HG03060 (cell line): ENCODE results near the gene HAPLN2.
"Not testable (repeated sequence)": the region's sequence is repeated elsewhere in the genome, so short reads cannot be mapped to it uniquely, and the experiment has no call there.

ENCODE experiments used
- ATAC-seq: cut with Tn5 transposase; IDR thresholded peaks from one replicate; pipeline ENCODE4 v1.9.1; 2021; ENCODE audit warnings: low read depth, moderate number of reproducible peaks; ENCODE audit not compliant: unreplicated experiment

Gene HAPLN2

DNA sequence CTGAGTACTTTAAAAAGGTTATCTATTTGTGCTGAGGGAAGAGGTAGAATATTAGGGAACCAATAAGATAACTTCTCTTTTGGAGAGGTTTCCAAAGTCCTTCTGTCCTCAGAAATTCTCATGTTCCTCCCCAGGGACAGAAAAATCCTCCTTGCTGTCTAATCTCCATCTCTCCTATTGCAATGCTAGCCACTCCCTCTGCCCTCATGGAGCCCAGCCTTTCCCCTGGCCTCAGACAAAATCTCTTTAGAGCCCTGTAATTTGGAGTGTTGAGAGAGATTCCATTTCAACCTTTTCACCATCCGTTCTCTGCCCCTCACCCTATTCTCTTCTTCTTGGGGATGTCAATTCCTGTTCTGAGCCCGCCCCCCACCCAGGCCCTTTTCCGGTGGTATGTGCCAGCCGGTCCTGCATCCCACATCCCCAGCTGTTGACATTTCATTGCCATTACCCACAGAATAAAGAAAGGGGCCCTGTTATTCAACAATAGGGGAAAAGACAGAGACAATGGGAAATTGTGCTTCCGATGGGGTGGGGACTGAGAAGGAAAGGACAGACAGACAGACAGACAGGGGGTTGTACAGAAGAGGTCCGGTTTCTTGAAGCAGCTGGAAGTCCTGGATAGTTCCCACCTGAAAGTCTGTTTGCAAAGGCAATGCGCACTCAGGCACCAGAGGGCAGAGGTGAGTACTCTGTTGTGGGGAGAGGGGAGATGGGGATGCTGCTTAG lies at the start of gene HAPLN2:
TSS of gene HAPLN2 (plus strand) at position 563 of the 729 bp plus-strand sequence. CDS start 4,076 bp downstream, outside the sequence.
- no peak for ATAC-seq

DNA sequence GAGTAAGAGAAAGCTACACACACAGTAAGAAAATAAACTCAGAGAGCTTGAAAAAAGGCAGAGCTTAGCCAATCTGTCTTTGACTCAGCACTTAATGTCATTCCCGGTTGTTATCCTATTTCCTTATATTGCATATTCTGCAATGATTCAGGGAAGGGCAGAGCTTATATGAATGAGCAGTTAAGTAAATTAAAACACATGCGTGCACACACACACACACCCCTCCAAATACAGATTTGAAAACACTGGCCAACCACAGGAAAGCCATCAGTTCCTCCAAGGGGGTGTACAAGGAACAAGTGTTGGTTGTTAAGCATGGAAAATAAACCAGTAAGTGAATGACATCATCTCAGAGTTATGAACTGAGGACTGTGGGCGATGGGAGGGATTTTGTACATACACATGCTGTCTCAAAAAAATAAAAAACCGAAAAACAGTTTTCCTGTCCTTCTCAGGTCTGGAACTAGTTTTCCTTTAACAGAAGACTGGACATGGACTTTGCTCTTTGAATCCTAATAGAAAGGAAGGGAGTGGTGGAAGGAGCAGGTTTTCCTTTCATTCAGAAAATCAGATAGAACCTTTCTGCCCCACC lies 47.9 kb upstream of the HAPLN2 start:
- ATAC-seq = no peak

GRCh38 chr1:156571919-156572662 lies 47.1 kb upstream of the HAPLN2 start, which contains the start of gene IQGAP3:
TSS of gene IQGAP3 (minus strand) at chr1:156572565. CDS start at chr1:156572529, 36 bp downstream.
- no peak for ATAC-seq

- ATAC-seq = no peak
Measured at GRCh38 chr1:156572663-156573018, 46.6 kb upstream of the HAPLN2 start.

GRCh38 chr1:156574039-156574633 lies 45.1 kb upstream of the HAPLN2 start:
- ATAC-seq = no peak

- ATAC-seq = no peak
Measured at GRCh38 chr1:156577550-156577949, 41.7 kb upstream of the HAPLN2 start.

- no peak for ATAC-seq
Measured at GRCh38 chr1:156578055-156578454, 41.2 kb upstream of the HAPLN2 start.

- ATAC-seq = no peak
Measured at GRCh38 chr1:156579472-156579871, 39.7 kb upstream of the HAPLN2 start, which contains the start of gene TTC24. TSS of gene TTC24 (plus strand) at chr1:156579723. CDS start at chr1:156581365, 1,642 bp downstream.

- ATAC-seq = no peak
Measured at GRCh38 chr1:156581661-156582387, 37.4 kb upstream of the HAPLN2 start.

DNA sequence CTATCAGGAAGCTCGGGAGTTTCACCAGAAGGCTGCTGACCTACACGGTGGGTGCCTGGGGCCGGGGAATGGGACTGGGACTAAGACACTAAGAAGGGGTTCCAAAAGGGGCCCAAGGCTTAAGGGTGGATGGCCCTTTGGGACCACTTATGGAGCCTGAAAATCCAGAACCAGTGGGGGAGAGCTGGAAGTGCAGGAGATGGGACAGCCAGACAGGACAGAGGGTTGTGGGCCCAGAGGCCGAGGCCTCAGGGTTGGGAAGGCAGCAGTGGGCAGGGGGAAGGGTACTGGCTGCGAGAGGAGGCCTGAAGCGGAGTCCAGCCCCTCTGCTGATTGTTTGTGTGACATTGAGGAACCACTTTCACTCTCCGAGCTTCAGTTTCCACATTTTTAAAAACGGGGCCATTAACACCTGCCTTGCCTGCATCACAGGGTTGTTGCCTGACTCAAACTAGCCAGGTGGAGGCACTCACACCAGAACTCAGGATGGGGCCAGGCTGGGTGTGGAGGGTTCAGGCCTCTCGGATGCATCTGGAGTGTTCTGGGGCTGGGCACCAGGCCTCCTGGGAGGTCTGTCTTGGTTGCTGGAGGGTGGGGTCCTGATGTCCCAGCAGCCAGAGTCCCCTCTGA lies 36.7 kb upstream of the HAPLN2 start:
- no peak for ATAC-seq

DNA sequence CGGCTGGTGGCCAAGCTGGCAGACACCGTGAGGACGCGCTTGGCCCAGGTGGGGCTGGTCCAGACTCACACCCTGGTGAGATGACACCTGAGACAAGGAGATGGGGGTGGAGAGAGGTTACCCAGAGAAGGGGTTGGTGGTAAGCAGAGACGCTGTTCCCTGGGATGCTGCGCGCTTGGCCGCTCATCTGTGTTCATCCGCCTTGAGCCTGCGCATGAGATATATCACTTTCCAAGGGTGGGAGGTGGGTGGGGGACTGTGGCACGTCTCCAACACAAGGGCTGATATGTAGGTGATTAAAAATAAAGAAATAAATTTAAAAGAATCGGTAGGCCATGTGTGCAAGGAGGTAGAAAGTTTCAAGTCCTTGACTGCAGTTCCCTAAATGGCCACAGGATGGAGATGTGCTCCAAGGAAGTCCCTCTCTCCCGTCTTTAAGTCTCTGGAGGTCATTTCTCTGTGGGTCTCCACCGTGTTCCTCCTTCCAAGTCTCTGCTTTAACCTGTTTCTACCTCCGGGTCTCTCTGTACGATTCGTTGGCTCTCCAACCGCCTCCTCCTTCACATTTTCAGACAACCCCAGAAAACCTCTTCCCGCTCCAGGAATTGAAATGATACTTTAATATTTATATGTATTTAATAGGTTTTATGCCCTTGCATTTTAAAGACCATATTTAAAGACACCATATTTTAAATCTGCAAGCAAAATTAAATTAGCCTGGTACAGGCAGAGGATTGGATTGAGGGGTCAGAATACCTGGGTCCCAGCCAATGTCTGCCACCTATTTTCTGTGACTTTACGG lies 35.2 kb upstream of the HAPLN2 start:
- no peak for ATAC-seq

DNA sequence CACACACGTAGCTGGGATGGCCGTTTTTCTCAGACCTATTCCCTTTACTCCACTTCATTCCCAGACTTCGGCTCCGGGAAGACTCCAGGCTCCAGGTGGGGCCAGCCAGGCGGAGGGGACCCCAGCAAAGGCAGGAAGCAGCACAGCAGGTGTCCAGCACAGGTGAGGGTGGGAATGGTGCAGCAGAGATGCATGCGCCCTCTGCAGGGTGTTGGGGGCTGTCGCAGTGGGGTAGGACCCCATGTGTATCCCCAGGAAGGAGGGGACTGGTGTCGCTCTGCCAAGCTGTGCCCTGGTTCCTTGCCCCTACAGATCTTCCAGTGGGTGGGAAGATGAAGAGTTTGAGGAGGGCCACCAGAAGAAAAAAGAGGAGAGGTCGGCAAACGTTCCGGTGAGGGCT lies 34.4 kb upstream of the HAPLN2 start:
- ATAC-seq = no peak

DNA sequence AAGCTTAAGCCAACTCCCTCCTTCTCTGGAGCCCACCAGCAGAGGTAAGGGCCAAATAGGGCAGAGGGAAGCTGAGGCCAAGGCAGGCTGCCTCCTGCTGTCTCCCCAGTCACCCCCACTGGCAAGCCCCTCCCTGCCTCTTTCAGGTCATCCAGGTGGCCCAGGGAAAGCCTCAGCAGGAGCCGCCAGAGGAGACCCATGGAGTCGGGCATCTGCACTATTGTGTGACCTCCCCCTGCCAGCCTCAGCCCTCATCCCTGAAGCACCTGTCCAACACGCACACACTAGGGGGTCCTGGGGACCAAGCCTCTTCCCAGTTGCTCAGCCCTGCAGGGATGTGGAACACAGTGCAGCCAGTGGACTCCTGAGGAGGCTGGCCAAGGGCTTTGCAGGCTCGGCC lies 32.9 kb upstream of the HAPLN2 start:
- ATAC-seq = no peak

DNA sequence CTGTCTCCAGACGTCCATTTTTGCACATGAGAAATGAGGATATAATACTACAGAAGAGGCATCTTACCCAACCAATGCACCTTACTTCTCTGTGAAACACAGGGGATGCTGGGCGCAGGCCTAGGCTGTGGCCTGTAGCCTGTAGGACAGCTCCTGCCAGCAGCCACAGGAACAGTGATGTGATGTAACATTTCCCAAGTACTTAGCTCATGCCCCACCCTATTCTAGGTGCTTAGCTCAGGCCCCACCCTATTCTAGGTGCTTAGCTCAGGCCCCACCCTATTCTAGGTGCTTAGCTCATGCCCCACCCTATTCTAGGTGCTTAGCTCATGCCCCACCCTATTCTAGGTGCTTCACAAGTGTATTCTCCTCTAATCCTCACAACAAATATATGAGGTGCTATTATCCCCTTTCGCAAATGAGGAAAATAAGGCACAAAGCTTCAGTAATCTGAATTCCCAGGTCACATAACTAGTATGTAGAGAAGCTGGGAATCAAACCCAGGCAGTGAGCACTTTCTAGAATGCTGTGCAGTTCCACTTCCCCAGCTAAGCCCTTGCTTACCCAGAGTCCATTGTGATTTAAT lies 32.2 kb upstream of the HAPLN2 start:
- no peak for ATAC-seq

- ATAC-seq = not testable (repeated sequence)
Measured at GRCh38 chr1:156587927-156588326, 31.3 kb upstream of the HAPLN2 start.

GRCh38 chr1:156589546-156589945 lies 29.7 kb upstream of the HAPLN2 start:
- ATAC-seq = no peak

DNA sequence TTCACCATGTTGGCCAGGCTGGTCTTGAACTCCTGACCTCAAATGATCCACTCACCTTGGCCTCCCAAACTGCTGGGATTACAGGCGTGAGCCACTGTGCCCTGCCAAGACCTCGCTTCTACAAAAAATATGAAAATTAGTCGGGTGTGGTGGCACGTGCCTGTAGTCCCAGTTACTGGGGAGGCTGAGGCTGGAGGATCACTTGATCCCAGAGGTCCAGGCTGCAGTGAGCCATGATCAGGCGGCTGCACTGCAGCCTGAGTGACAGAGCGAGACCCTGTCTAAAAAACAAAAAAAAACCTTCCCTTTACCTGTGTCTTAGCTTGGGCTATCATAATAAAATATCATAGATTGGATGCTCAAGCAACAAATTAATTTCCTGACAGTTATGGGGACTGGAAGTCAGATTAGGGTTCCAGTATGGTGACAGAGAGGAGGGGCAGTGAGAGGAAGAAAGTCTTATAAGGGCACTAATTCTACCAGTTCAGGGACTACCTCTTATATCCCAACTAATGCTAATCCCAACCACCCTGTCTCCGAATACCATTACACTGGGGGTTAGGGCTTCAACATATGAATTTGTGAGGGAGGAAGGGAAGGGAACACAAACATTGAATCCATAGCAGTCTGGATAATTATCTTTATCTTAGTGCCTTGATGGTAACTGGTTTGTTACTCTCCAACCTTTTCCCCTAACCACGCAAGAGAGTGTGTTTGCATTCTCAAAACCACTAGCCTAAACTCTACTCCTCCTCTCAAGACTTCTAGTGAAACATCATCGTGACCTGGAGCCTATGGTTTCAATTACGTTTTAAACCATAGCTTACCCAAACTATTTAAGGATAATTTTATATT lies 28.7 kb upstream of the HAPLN2 start:
- ATAC-seq = no peak

GRCh38 chr1:156591181-156591431 lies 28.1 kb upstream of the HAPLN2 start:
- ATAC-seq = no peak
